HepG2 (cell line): ENCODE measurements around the gene CMTM5. TPM values are rescaled to one million over a fixed set of nuclear protein-coding genes. Genes with fewer than 3 reads are reported as not detected.

Experiments used
- ATAC-seq: fragments of 200-7000 bp; cut with Tn5 transposase; 3 replicates; pipeline ENCODE4 v1.9.1; 2020; ENCODE audit warnings: mild to moderate bottlenecking, moderate library complexity
- BruUV-seq: library from RNA; stranded (reverse); fragments of 400-500 nt; replicated peaks from 2 replicates; lab custom pipeline; 2021; lab: Mats Ljungman, UMichigan
- CTCF ChIA-PET: fragments of 300-600 bp; formaldehyde crosslinking; extraction: SDS; loops from one replicate; lab custom pipeline; 2021; ENCODE audit warnings: low total read pairs, inconsistent platforms, low intra/inter-chr PET ratio; lab: Yijun Ruan, JAX
- POLR2A ChIA-PET: fragments of 350-600 bp; sonication (Branson Sonifier 250); formaldehyde crosslinking; loops from one replicate; lab custom pipeline; 2020; ENCODE audit warnings: antibody characterized with exemption, inconsistent platforms; lab: Yijun Ruan, JAX
- DNase-seq: peaks from one replicate; pipeline ENCODE4 v3.0.0-alpha.2; 2015; ENCODE audit warnings: low spot score
- FAIRE-seq: peaks from 3 replicates; lab custom pipeline; 2011; peaks lifted over from hg19 to GRCh38; lab: Jason Lieb, UNC
- H2AFZ ChIP-seq: one replicate; pipeline ENCODE4 v1.6.1; 2011; ENCODE audit warnings: low read length, inconsistent platforms
- H3K27ac ChIP-seq: fragments of 300-600 bp; 3 replicates; pipeline ENCODE4 v1.8.0; 2011; ENCODE audit warnings: mixed run types, mild to moderate bottlenecking, mixed read lengths, low read length, inconsistent platforms; ENCODE audit not compliant: insufficient read depth; ENCODE audit errors: extremely low read length
- H3K27me3 ChIP-seq, 2 experiments: fragments of 200-600 bp in 1 of 2; 2 replicates in 1 of 2; 3 replicates in 1 of 2; pipeline versions ENCODE4 v1.6.0 to v1.8.0; 2011; ENCODE audit warnings: low read length in 2 of 2, mild to moderate bottlenecking in 2 of 2, moderate library complexity in 2 of 2, inconsistent platforms in 1 of 2; ENCODE audit not compliant: insufficient read depth in 2 of 2, control insufficient read depth in 1 of 2
- H3K36me3 ChIP-seq, 2 experiments: fragments of 200-600 bp in 1 of 2; replicated peaks in 1 of 2; 2 replicates in 1 of 2; 3 replicates in 1 of 2; pipeline versions ENCODE4 v1.5.1 to v1.8.0; 2011; ENCODE audit warnings: low read length in 2 of 2, inconsistent platforms in 1 of 2; ENCODE audit not compliant: insufficient read depth in 2 of 2, control insufficient read depth in 1 of 2
- H3K4me1 ChIP-seq: 2 replicates; pipeline ENCODE4 v1.5.1; 2012; ENCODE audit warnings: low read length, inconsistent platforms; ENCODE audit not compliant: insufficient read depth
- H3K4me2 ChIP-seq: 2 replicates; pipeline ENCODE4 v1.6.0; 2011; ENCODE audit warnings: low read depth, low read length, inconsistent platforms
- H3K4me3 ChIP-seq, 3 experiments: fragments of 200-600 bp in 1 of 3; sonication (generic), shearing (Covaris generic) in 1 of 3; replicated peaks in 1 of 3; 2 replicates each; pipeline ENCODE4 v1.5.1; 2011 to 2016; ENCODE audit warnings: low read length in 3 of 3, inconsistent platforms in 2 of 3, low read depth in 2 of 3, mild to moderate bottlenecking in 2 of 3, control low read depth in 1 of 3, mixed read lengths in 1 of 3; ENCODE audit not compliant: insufficient read depth in 1 of 3
- H3K79me2 ChIP-seq: one replicate; pipeline ENCODE4 v1.6.1; 2011; ENCODE audit warnings: low read length, inconsistent platforms; ENCODE audit not compliant: insufficient read depth
- H3K9ac ChIP-seq: 2 replicates; pipeline ENCODE4 v1.6.0; 2011; ENCODE audit warnings: mild to moderate bottlenecking, low read depth, low read length, inconsistent platforms; ENCODE audit not compliant: insufficient read depth
- H3K9me3 ChIP-seq: 2 replicates; pipeline ENCODE4 v1.5.1; 2012; ENCODE audit warnings: mild to moderate bottlenecking, low read length
- H4K20me1 ChIP-seq: 2 replicates; pipeline ENCODE4 v1.6.0; 2011; ENCODE audit warnings: inconsistent platforms, mild to moderate bottlenecking, low read length, moderate library complexity; ENCODE audit not compliant: insufficient read depth
- CAMTA2 ChIP-seq: sonication (generic); formaldehyde crosslinking; IDR thresholded peaks from 2 replicates; pipeline ENCODE4 v1.4.0; 2020; ENCODE audit warnings: mild to moderate bottlenecking, missing genetic modification reagents, borderline replicate concordance
- SP4 ChIP-seq: sonication (generic); formaldehyde crosslinking; IDR thresholded peaks from 2 replicates; pipeline ENCODE4 v1.8.1; 2023; ENCODE audit warnings: mild to moderate bottlenecking, missing genetic modification reagents
- THAP7 ChIP-seq: sonication (generic); formaldehyde crosslinking; IDR thresholded peaks from 2 replicates; pipeline ENCODE4 v1.8.1; 2023; ENCODE audit warnings: mild to moderate bottlenecking, missing genetic modification reagents
- ZBTB14 ChIP-seq: sonication (generic); formaldehyde crosslinking; IDR thresholded peaks from 2 replicates; pipeline ENCODE4 v1.4.0; 2020; ENCODE audit warnings: missing genetic modification reagents
- ZFP91 ChIP-seq: sonication (generic); formaldehyde crosslinking; IDR thresholded peaks from 2 replicates; pipeline ENCODE4 v1.9.0; 2022; ENCODE audit warnings: missing genetic modification reagents, mild to moderate bottlenecking, borderline replicate concordance
- WGBS: methylation state at CpG from one replicate; pipeline ENCODE4 v1.1.6; 2017; ENCODE audit warnings: low lambda C conversion rate; 5-methylcytosine and 5-hydroxymethylcytosine counted together
- in situ Hi-C: cut with HindIII; loops from 2 replicates; pipeline ENCODE4 v1.10.0; 2017; ENCODE audit warnings: low pct_unique_long_range_greater_than_20kb; ENCODE audit not compliant: extremely low pct_ligation_motif_present
- intact Hi-C: fragments of 100-400 bp; cut with micrococcal nuclease; formaldehyde crosslinking; loops from one replicate; pipeline ENCODE4 v1.10.0; 2022; ENCODE audit not compliant: unreplicated experiment
- polyA plus RNA-seq, 8 experiments: library from polyadenylated mRNA; depleted of rRNA in 3 of 8; stranded (reverse) in 7 of 8; unstranded in 1 of 8; fragments of >200 nt; fragmentation: Illumina TruSeq in 4 of 8; extraction: Trizol in 4 of 8; gene quantifications; 2 replicates each; pipeline versions ENCODE4 v1.2.1 to v1.2.3, GENCODE V29; 2011 to 2016; ENCODE audit warnings: low read depth in 4 of 8, missing spikeins in 1 of 8, mixed read lengths in 1 of 8; ENCODE audit not compliant: insufficient read depth in 1 of 8
- total RNA-seq, 5 experiments: library from RNA; depleted of rRNA; stranded (reverse); fragments of >200 nt; fragmentation: Illumina TruSeq; extraction: Trizol; gene quantifications; 2 replicates each; pipeline ENCODE4 v1.2.3, GENCODE V29; 2016; ENCODE audit warnings: low read depth in 1 of 5
- TF ChIP-seq, protein P1 (sequence below): IDR thresholded peaks from 2 replicates; pipeline ENCODE4 v1.6.1; 2016

Gene CMTM5
- total and polyA plus RNA-seq, 2 of the 13 experiments (the other 11 are each of a cell fraction or from before 2014, with no cell fraction given) = not detected

DNA sequence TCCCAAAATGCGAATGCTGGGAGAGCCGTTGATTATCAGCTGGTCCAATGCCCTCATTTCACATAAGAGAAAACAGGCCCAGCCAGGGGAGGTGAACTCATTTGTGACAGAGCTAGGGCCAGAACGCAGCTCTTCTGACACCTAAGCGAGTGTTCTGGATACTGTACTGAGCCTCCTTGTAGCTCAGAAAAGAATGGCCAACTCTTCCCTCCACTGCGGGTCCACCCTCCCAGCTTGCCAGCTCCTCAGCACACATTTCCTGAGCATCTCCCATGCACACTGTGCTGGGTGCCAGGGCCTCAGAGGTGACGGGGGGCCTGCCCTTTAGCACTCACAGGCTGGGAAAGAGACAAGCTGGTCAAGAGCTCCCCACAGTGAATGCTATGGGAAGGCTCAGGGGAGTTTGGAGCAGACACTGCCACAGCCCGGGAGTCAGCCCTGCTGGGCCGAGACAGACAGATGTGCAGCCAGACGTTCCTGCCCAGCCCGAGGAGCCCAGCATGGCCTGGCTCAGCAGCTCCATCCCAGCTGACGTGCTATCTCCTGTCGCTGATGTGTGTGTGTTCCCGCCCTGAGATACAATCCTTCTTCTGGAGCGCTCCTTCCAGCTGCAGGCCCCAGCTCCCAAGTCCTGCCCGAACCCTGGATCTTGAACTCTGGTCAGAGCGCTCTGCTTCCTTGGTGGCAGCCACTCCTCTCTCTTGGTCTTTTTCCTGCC is 3.5 kb downstream of the CMTM5 start (continued):
- TF ChIP-seq ZBTB14 = no peak
- peak; percentile 59; the same call in 1 of the 2 replicates for TF ChIP-seq CAMTA2 (CRISPR knock-in tag)
- TF ChIP-seq ZFP91 (CRISPR knock-in tag) = 0 out of 2 replicates have a peak, but pooled peaks have one; percentile 61

DNA sequence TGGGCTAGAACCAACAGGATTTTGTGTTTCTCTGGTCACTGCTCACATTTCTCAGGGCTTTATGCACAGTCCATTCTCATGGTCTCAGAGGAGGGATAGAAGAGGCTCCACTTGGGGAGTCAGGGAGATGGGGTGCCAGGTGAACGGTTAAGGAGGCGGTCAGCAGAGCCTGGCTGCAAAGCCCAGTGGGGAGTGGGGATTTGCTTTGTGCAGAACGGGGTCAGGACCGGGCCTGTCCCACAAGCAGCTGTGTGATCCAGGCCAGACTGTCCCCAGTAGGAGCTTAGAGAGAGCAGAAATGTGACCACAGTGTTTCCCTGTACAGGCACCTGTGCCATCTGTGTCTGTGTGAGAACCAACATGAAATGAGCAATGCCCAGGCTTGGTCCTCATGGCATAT is 4.1 kb downstream of the CMTM5 start:
- WGBS = 36% methylated on average over 4 of the region's 4 CpGs
- BruUV-seq = no TSS peak

More for the DNA sequence above, 4.1 kb downstream of the CMTM5 start:
- POLR2A ChIA-PET = interaction anchor here (1.2 to 1.4 kb wide), 3 partner anchors 54 to 74 kb away, joined by 3 to 16 read pairs (median 8); partner anchors contain the start of gene PABPN1
- in situ Hi-C loops (no loop called here), intact Hi-C loops (loop anchor here (1.0 to 5.0 kb wide), 3 partner anchors 53 to 259 kb away; no protein-coding TSS in a partner anchor)
- FAIRE-seq (no peak), ATAC-seq (no peak), DNase-seq (no peak)
- CTCF ChIA-PET = interaction anchor here (2.1 to 5.9 kb wide), 3 partner anchors 53 to 260 kb away, joined by 13 to 111 read pairs (median 96); no protein-coding TSS in a partner anchor
- TF ChIP-seq SP4 (CRISPR knock-in tag) = 0 out of 2 replicates have a peak, but pooled peaks have one; percentile 21
- TF ChIP-seq THAP7 (CRISPR knock-in tag) = 0 out of 2 replicates have a peak, but pooled peaks have one; percentile 21
- TF ChIP-seq, protein P1, sequence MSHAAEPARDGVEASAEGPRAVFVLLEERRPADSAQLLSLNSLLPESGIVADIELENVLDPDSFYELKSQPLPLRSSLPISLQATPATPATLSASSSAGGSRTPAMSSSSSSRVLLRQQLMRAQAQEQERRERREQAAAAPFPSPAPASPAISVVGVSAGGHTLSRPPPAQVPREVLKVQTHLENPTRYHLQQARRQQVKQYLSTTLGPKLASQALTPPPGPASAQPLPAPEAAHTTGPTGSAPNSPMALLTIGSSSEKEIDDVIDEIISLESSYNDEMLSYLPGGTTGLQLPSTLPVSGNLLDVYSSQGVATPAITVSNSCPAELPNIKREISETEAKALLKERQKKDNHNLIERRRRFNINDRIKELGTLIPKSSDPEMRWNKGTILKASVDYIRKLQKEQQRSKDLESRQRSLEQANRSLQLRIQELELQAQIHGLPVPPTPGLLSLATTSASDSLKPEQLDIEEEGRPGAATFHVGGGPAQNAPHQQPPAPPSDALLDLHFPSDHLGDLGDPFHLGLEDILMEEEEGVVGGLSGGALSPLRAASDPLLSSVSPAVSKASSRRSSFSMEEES = no peak
- no peaks in the 10 kb centered on the region for H3K9me3 ChIP-seq
- H3K4me2 ChIP-seq = no peak overlapping the region
- no peaks in the 10 kb centered on the region for H3K36me3 ChIP-seq
- H3K4me1 ChIP-seq = no peaks in the 10 kb centered on the region
- H3K9ac ChIP-seq = no peak overlapping the region
- no peaks in the 10 kb centered on the region for H3K79me2 ChIP-seq
- no peaks in the 10 kb centered on the region for H4K20me1 ChIP-seq
- H2AFZ ChIP-seq = no peak overlapping the region
- no peak overlapping the region for H3K4me3 ChIP-seq
- no peak overlapping the region for H3K27ac ChIP-seq
- peaks cover 26 to 91% of the 10 kb centered on the region in 2 experiments for H3K27me3 ChIP-seq
